ENCODE data around the gene MGP.

Gene MGP

GRCh38 chr12:14903386-14904098 lies 17.9 kb upstream of the MGP start:
- no peak overlapping the region for H3K4me3 ChIP-seq (ENCODE audit: low read depth, low read length)

- H3K4me3 ChIP-seq (ENCODE audit: low read depth, low read length) = no peak overlapping the region
Observed at GRCh38 chr12:14902465-14902864, 16.8 kb upstream of the MGP start.

GRCh38 chr12:14901228-14901562 lies 15.5 kb upstream of the MGP start:
- no peak overlapping the region for H3K4me3 ChIP-seq (ENCODE audit: low read depth, low read length)

GRCh38 chr12:14900521-14901227 lies 15.0 kb upstream of the MGP start:
- no peak overlapping the region for H3K4me3 ChIP-seq (ENCODE audit: low read depth, low read length)

GRCh38 chr12:14896521-14897169 lies 11.0 kb upstream of the MGP start:
- H3K4me3 ChIP-seq (ENCODE audit: low read depth, low read length) = no peak overlapping the region

GRCh38 chr12:14893506-14894250 lies 8.0 kb upstream of the MGP start:
- H3K4me3 ChIP-seq (ENCODE audit: low read depth, low read length) = no peak overlapping the region

- H3K4me3 ChIP-seq (ENCODE audit: low read depth, low read length) = no peak overlapping the region
Observed at GRCh38 chr12:14892726-14893505, 7.3 kb upstream of the MGP start.

GRCh38 chr12:14890701-14891100 lies 5.0 kb upstream of the MGP start:
- H3K4me3 ChIP-seq (ENCODE audit: low read depth, low read length) = no peak overlapping the region

GRCh38 chr12:14886271-14886670 lies 617 bp upstream of the MGP start:
- no peak overlapping the region for H3K4me3 ChIP-seq (ENCODE audit: low read depth, low read length)

GRCh38 chr12:14884458-14884878 lies 1.2 kb downstream of the MGP start:
- H3K4me3 ChIP-seq (ENCODE audit: low read depth, low read length) = no peak overlapping the region

GRCh38 chr12:14883686-14884085 lies 2.0 kb downstream of the MGP start:
- H3K4me3 ChIP-seq (ENCODE audit: low read depth, low read length) = no peak overlapping the region

- no peak overlapping the region for H3K4me3 ChIP-seq (ENCODE audit: low read depth, low read length)
Observed at GRCh38 chr12:14880890-14881453, 4.7 kb downstream of the MGP start.

GRCh38 chr12:14879222-14879933 lies 6.3 kb downstream of the MGP start:
- H3K4me3 ChIP-seq (ENCODE audit: low read depth, low read length) = no peak overlapping the region

- no peak overlapping the region for H3K4me3 ChIP-seq (ENCODE audit: low read depth, low read length)
Observed at GRCh38 chr12:14878488-14878887, 7.2 kb downstream of the MGP start.

GRCh38 chr12:14876833-14877232 lies 8.8 kb downstream of the MGP start:
- no peak overlapping the region for H3K4me3 ChIP-seq (ENCODE audit: low read depth, low read length)

- no peak overlapping the region for H3K4me3 ChIP-seq (ENCODE audit: low read depth, low read length)
Observed at GRCh38 chr12:14874882-14875281, 10.8 kb downstream of the MGP start.

- H3K4me3 ChIP-seq (ENCODE audit: low read depth, low read length) = no peak overlapping the region
Observed at GRCh38 chr12:14873440-14874185, 12.0 kb downstream of the MGP start.

GRCh38 chr12:14871886-14872285 lies 13.8 kb downstream of the MGP start:
- no peak overlapping the region for H3K4me3 ChIP-seq (ENCODE audit: low read depth, low read length)

- H3K4me3 ChIP-seq (ENCODE audit: low read depth, low read length) = no peak overlapping the region
Observed at GRCh38 chr12:14871247-14871646, 14.4 kb downstream of the MGP start.
